IMR-90 (cell line): ENCODE results near the gene CHD3. TPM values are rescaled to one million over a fixed set of nuclear protein-coding genes. Genes with fewer than 3 reads are reported as not detected.

Experiments used
- ATAC-seq: fragments of 200-7000 bp; cut with Tn5 transposase; 2 replicates; pipeline ENCODE4 v1.9.1; 2020; ENCODE audit warnings: low read depth, mild to moderate bottlenecking, moderate library complexity
- BruUV-seq: library from RNA; stranded (reverse); fragments of 400-500 nt; replicated peaks from 2 replicates; lab custom pipeline; 2021; lab: Mats Ljungman, UMichigan
- CTCF ChIA-PET: fragments of 300-600 bp; formaldehyde crosslinking; extraction: SDS; loops from one replicate; lab custom pipeline; 2021; ENCODE audit warnings: antibody characterized with exemption; lab: Yijun Ruan, JAX
- POLR2A ChIA-PET: fragments of 300-600 bp; sonication (Branson Sonifier 250); formaldehyde crosslinking; loops from one replicate; lab custom pipeline; 2022; ENCODE audit warnings: antibody characterized with exemption; ENCODE audit not compliant: unreplicated experiment; lab: Charles Lee
- DNase-seq: peaks from one replicate; pipeline ENCODE4 v3.0.0; 2013
- H2AFZ ChIP-seq: replicated peaks from 2 replicates; pipeline ENCODE3; 2013; ENCODE audit warnings: low read length, mild to moderate bottlenecking; ENCODE audit not compliant: poor library complexity
- H2AK5ac ChIP-seq: 2 replicates; pipeline ENCODE4 v1.6.1; 2013; ENCODE audit warnings: low read depth, low read length, inconsistent platforms
- H2AK9ac ChIP-seq: replicated peaks from 2 replicates; pipeline ENCODE3; 2013; ENCODE audit warnings: mild to moderate bottlenecking, low read depth, low read length, moderate library complexity; ENCODE audit not compliant: poor library complexity
- H2BK120ac ChIP-seq: 2 replicates; pipeline ENCODE4 v1.6.1; 2013; ENCODE audit warnings: low read depth, low read length, inconsistent platforms
- H2BK15ac ChIP-seq: 3 replicates; pipeline ENCODE4 v1.6.1; 2013; ENCODE audit warnings: low read depth, low read length, inconsistent platforms
- H2BK20ac ChIP-seq: 2 replicates; pipeline ENCODE4 v1.6.1; 2013; ENCODE audit warnings: low read depth, mild to moderate bottlenecking, inconsistent platforms, low read length, moderate library complexity
- H2BK5ac ChIP-seq: 2 replicates; pipeline ENCODE4 v1.6.1; 2013; ENCODE audit warnings: mild to moderate bottlenecking, low read depth, low read length, inconsistent platforms; ENCODE audit not compliant: poor library complexity, severe bottlenecking
- H3K14ac ChIP-seq: replicated peaks from 2 replicates; pipeline ENCODE4 v1.6.1; 2013; ENCODE audit warnings: low read depth, low read length, inconsistent platforms
- H3K18ac ChIP-seq: 2 replicates; pipeline ENCODE4 v1.6.1; 2013; ENCODE audit warnings: low read depth, low read length, control low read depth
- H3K23ac ChIP-seq: 2 replicates; pipeline ENCODE4 v1.6.1; 2013; ENCODE audit warnings: low read depth, low read length, inconsistent platforms
- H3K27ac ChIP-seq: 2 replicates; pipeline ENCODE4 v1.5.1; 2013; ENCODE audit warnings: mild to moderate bottlenecking, control low read depth, low read length; ENCODE audit not compliant: insufficient read depth
- H3K27me3 ChIP-seq: 2 replicates; pipeline ENCODE4 v1.6.1; 2013; ENCODE audit warnings: low read length; ENCODE audit not compliant: control insufficient read depth, insufficient read depth
- H3K36me3 ChIP-seq: 2 replicates; pipeline ENCODE4 v1.6.1; 2013; ENCODE audit warnings: low read length, mixed read lengths; ENCODE audit not compliant: control insufficient read depth, insufficient read depth
- H3K4ac ChIP-seq: 2 replicates; pipeline ENCODE4 v1.6.1; 2013; ENCODE audit warnings: low read depth, low read length, inconsistent platforms
- H3K4me1 ChIP-seq: 2 replicates; pipeline ENCODE4 v1.6.1; 2013; ENCODE audit warnings: low read length, mixed read lengths; ENCODE audit not compliant: control insufficient read depth, insufficient read depth
- H3K4me2 ChIP-seq: 2 replicates; pipeline ENCODE4 v1.6.1; 2013; ENCODE audit warnings: low read depth, mild to moderate bottlenecking, control low read depth, low read length, moderate library complexity
- H3K4me3 ChIP-seq: 2 replicates; pipeline ENCODE4 v1.5.1; 2013; ENCODE audit warnings: low read depth, mild to moderate bottlenecking, control low read depth, low read length, moderate library complexity; ENCODE audit not compliant: insufficient read depth
- H3K56ac ChIP-seq: 2 replicates; pipeline ENCODE4 v1.6.1; 2013; ENCODE audit warnings: low read length, inconsistent platforms; ENCODE audit not compliant: insufficient read depth; ENCODE audit errors: extremely low read depth
- H3K79me1 ChIP-seq, 2 experiments: 2 replicates each; pipeline ENCODE4 v1.6.1; 2013; ENCODE audit warnings: low read length in 2 of 2, inconsistent platforms in 1 of 2, low read depth in 1 of 2
- H3K9ac ChIP-seq: 2 replicates; pipeline ENCODE4 v1.6.1; 2013; ENCODE audit warnings: low read depth, low read length, control low read depth
- H3K9me1 ChIP-seq: 2 replicates; pipeline ENCODE4 v1.6.1; 2013; ENCODE audit warnings: low read length, inconsistent platforms; ENCODE audit not compliant: insufficient read depth
- H3K9me3 ChIP-seq: 2 replicates; pipeline ENCODE4 v1.6.1; 2013; ENCODE audit warnings: low read length; ENCODE audit not compliant: control insufficient read depth, insufficient read depth
- H4K20me1 ChIP-seq: 2 replicates; pipeline ENCODE4 v1.6.1; 2013; ENCODE audit warnings: low read length, inconsistent platforms; ENCODE audit not compliant: insufficient read depth
- H4K5ac ChIP-seq: 2 replicates; pipeline ENCODE4 v1.6.1; 2013; ENCODE audit warnings: mild to moderate bottlenecking, low read depth, low read length, control low read depth
- H4K8ac ChIP-seq, 2 experiments: 2 replicates each; pipeline ENCODE4 v1.6.1; 2013; ENCODE audit warnings: low read depth in 2 of 2, low read length in 2 of 2, control low read depth in 1 of 2, inconsistent platforms in 1 of 2
- H4K91ac ChIP-seq: 2 replicates; pipeline ENCODE4 v1.6.1; 2013; ENCODE audit warnings: low read depth, low read length, inconsistent platforms; ENCODE audit not compliant: insufficient read depth
- BHLHE40 ChIP-seq: fragments of 150-350 bp; IDR thresholded peaks from 2 replicates; pipeline ENCODE4 v1.6.1; 2016; ENCODE audit warnings: mild to moderate bottlenecking, low read depth, low read length
- CHD1 ChIP-seq: IDR thresholded peaks from 2 replicates; pipeline ENCODE4 v1.6.1; 2012; ENCODE audit warnings: low read depth, low read length, improper control_type of control experiment
- FOS ChIP-seq: fragments of 150-350 bp; IDR thresholded peaks from 2 replicates; pipeline ENCODE4 v1.6.1; 2016; ENCODE audit warnings: low read depth, low read length
- MAZ ChIP-seq: IDR thresholded peaks from 2 replicates; pipeline ENCODE4 v1.6.1; 2012; ENCODE audit warnings: low read depth, mild to moderate bottlenecking, low read length, improper control_type of control experiment, moderate library complexity, borderline replicate concordance
- MXI1 ChIP-seq: IDR thresholded peaks from 2 replicates; pipeline ENCODE4 v1.6.1; 2012; ENCODE audit warnings: low read depth, mild to moderate bottlenecking, low read length, moderate library complexity, borderline replicate concordance
- RAD21 ChIP-seq: IDR thresholded peaks from 2 replicates; pipeline ENCODE4 v1.6.1; 2012; ENCODE audit warnings: low read length, improper control_type of control experiment
- RCOR1 ChIP-seq: IDR thresholded peaks from 2 replicates; pipeline ENCODE4 v1.6.1; 2012; ENCODE audit warnings: mild to moderate bottlenecking, low read length, improper control_type of control experiment; ENCODE audit not compliant: insufficient replicate concordance
- RFX5 ChIP-seq: IDR thresholded peaks from 2 replicates; pipeline ENCODE4 v1.8.0; 2012; ENCODE audit warnings: low read depth, mild to moderate bottlenecking, low read length, moderate library complexity
- SMC3 ChIP-seq: fragments of 150-350 bp; IDR thresholded peaks from 2 replicates; pipeline ENCODE4 v1.6.1; 2016; ENCODE audit warnings: low read depth, mild to moderate bottlenecking, antibody characterized with exemption, low read length, moderate library complexity
- WGBS, 2 experiments: methylation state at CpG; one replicate each; pipeline versions ENCODE4 v1.1.5 to v1.1.7; 2013; ENCODE audit warnings: missing lambda C conversion rate in 2 of 2; ENCODE audit not compliant: insufficient read length in 1 of 2; ENCODE audit errors: extremely low coverage in 2 of 2; 5-methylcytosine and 5-hydroxymethylcytosine counted together
- dilution Hi-C: fragments of 300-500 bp; cut with HindIII; formaldehyde crosslinking; loops from one replicate; pipeline ENCODE4 v1.14.3; 2018; ENCODE audit warnings: low sequenced_read_pairs; ENCODE audit not compliant: unreplicated experiment
- in situ Hi-C: fragments of 300-500 bp; cut with MboI; formaldehyde crosslinking; loops from 3 replicates; pipeline ENCODE4 v1.14.3; 2019; ENCODE audit warnings: low sequenced_read_pairs, inconsistent platforms, mixed read lengths
- intact Hi-C: fragments of 100-400 bp; cut with micrococcal nuclease; formaldehyde crosslinking; loops from 2 replicates; pipeline ENCODE4 v1.10.0; 2022
- polyA plus RNA-seq, 3 experiments: library from polyadenylated mRNA; depleted of rRNA; stranded (reverse); fragments of >200 nt; gene quantifications; 2 replicates each; pipeline ENCODE4 v1.2.3, GENCODE V29; 2012; ENCODE audit warnings: low replicate concordance in 1 of 3
- total RNA-seq: library from RNA; depleted of rRNA; stranded (reverse); fragments of >200 nt; gene quantifications from 2 replicates; pipeline ENCODE4 v1.2.3, GENCODE V29; 2012
- TF ChIP-seq, protein P1 (sequence below): fragments of 150-350 bp; IDR thresholded peaks from 2 replicates; pipeline ENCODE4 v1.6.1; 2016; ENCODE audit warnings: low read depth, mild to moderate bottlenecking, low read length, moderate library complexity, borderline replicate concordance
- TF ChIP-seq, protein P2 (sequence below): conservative IDR thresholded peaks from 2 replicates; pipeline ENCODE4 v1.5.1; 2012; ENCODE audit warnings: mild to moderate bottlenecking, low read depth, low read length, improper control_type of control experiment

The CHD3 gene
- total and polyA plus RNA-seq, 2 of the 4 experiments (the other 2 are of a cell fraction): 65.4 to 78.1 TPM

DNA sequence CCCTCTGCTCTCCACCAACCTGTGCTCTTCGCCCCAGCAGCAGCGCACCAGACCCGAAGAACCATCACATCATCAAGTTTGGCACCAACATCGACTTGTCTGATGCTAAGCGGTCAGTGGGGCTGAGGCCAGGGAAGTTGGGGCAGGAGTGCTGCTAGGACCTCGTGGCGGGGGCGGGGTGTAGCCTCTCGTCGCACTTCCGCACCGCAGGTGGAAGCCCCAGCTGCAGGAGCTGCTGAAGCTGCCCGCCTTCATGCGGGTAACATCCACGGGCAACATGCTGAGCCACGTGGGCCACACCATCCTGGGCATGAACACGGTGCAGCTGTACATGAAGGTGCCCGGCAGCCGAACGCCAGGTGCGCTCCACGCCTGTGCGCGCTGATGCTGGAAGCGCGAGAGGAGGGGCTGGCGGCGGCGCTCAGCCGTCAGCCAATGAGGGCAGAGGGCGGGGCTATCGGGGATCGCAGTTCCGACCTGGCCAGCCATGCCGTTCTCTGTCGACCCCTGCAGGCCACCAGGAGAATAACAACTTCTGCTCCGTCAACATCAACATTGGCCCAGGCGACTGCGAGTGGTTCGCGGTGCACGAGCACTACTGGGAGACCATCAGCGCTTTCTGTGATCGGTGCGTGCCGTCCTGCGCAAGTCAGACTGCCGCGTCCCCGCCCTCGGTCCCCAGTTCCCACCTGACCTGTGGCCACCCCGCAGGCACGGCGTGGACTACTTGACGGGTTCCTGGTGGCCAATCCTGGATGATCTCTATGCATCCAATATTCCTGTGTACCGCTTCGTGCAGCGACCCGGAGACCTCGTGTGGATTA is 36.9 kb upstream of the CHD3 start (continued):
- TF ChIP-seq, protein P1, sequence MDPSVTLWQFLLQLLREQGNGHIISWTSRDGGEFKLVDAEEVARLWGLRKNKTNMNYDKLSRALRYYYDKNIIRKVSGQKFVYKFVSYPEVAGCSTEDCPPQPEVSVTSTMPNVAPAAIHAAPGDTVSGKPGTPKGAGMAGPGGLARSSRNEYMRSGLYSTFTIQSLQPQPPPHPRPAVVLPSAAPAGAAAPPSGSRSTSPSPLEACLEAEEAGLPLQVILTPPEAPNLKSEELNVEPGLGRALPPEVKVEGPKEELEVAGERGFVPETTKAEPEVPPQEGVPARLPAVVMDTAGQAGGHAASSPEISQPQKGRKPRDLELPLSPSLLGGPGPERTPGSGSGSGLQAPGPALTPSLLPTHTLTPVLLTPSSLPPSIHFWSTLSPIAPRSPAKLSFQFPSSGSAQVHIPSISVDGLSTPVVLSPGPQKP: no peak

DNA sequence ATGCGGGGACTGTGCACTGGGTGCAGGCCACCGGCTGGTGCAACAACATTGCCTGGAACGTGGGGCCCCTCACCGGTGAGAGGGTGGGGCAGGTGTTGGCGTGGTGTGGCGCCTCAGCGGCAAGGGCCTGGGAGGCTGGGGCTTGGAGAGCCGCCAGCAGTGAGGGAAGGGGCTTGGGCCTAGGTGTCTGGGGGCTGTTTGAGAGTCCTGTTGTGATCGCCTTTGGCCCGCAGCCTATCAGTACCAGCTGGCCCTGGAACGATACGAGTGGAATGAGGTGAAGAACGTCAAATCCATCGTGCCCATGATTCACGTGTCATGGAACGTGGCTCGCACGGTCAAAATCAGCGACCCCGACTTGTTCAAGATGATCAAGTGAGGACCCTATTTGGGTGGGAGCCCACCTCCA is 36.3 kb upstream of the CHD3 start:
- Histone ChIP-seq H3K4me1 (peaks cover 15% of the 10 kb centered on the region), H3K4me2 (no peak overlapping the region), H2BK120ac (no peak overlapping the region), H3K4ac (no peak overlapping the region), H4K8ac (no peak overlapping the region; a peak in 1 of 4 replicates), H3K4me3 (no peak overlapping the region), H2BK20ac (no peak overlapping the region), H4K20me1 (peaks cover 27% of the 10 kb centered on the region), H3K27me3 (no peaks in the 10 kb centered on the region), H3K14ac (no peak overlapping the region), H3K9me1 (no peaks in the 10 kb centered on the region), H3K56ac (no peak overlapping the region), H3K36me3 (peaks cover 55% of the 10 kb centered on the region), H3K27ac (no peak overlapping the region), H2AK9ac (peak overlapping the region; percentile 85), H3K18ac (no peak overlapping the region), H2AK5ac (0 out of 2 replicates have a peak overlapping the region, but pooled peaks have one; percentile 18), H4K5ac (no peak overlapping the region), H3K79me1 (peaks cover 14 to 40% of the 10 kb centered on the region in 2 experiments), H3K9ac (no peak overlapping the region), H2BK5ac (no peak overlapping the region), H4K91ac (no peak overlapping the region; the same call in 1 of the 2 replicates), H3K23ac (no peak overlapping the region), H2BK15ac (no peak overlapping the region), H3K9me3 (no peaks in the 10 kb centered on the region), H2AFZ (peak overlapping the region; percentile 84)
- intact Hi-C loops: no loop called here
- CTCF ChIA-PET: no interaction called here
- dilution Hi-C loops: no loop called here
- POLR2A ChIA-PET: no interaction called here
- no TSS peak for BruUV-seq
- ATAC-seq: no peak
- no peak for DNase-seq
- in situ Hi-C loops: no loop called here
- WGBS, 2 experiments: 91% methylated on average over 16 of the region's 20 CpGs; no CpG with 5 or more reads in 1 of the 2 experiments
- TF ChIP-seq RCOR1 (no peak), MAZ (no peak), FOS (no peak), SMC3 (no peak), CHD1 (no peak), BHLHE40 (no peak), RAD21 (no peak), MXI1 (no peak), RFX5 (no peak)
- TF ChIP-seq, protein P2, sequence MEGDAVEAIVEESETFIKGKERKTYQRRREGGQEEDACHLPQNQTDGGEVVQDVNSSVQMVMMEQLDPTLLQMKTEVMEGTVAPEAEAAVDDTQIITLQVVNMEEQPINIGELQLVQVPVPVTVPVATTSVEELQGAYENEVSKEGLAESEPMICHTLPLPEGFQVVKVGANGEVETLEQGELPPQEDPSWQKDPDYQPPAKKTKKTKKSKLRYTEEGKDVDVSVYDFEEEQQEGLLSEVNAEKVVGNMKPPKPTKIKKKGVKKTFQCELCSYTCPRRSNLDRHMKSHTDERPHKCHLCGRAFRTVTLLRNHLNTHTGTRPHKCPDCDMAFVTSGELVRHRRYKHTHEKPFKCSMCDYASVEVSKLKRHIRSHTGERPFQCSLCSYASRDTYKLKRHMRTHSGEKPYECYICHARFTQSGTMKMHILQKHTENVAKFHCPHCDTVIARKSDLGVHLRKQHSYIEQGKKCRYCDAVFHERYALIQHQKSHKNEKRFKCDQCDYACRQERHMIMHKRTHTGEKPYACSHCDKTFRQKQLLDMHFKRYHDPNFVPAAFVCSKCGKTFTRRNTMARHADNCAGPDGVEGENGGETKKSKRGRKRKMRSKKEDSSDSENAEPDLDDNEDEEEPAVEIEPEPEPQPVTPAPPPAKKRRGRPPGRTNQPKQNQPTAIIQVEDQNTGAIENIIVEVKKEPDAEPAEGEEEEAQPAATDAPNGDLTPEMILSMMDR: no peak
- TF ChIP-seq, protein P1: no peak
